Measurements from ENCODE around the gene FIBIN.
"Not testable (repeated sequence)": the region's sequence is repeated elsewhere in the genome, so short reads cannot be mapped to it uniquely, and the experiment has no call there.

The FIBIN gene

DNA sequence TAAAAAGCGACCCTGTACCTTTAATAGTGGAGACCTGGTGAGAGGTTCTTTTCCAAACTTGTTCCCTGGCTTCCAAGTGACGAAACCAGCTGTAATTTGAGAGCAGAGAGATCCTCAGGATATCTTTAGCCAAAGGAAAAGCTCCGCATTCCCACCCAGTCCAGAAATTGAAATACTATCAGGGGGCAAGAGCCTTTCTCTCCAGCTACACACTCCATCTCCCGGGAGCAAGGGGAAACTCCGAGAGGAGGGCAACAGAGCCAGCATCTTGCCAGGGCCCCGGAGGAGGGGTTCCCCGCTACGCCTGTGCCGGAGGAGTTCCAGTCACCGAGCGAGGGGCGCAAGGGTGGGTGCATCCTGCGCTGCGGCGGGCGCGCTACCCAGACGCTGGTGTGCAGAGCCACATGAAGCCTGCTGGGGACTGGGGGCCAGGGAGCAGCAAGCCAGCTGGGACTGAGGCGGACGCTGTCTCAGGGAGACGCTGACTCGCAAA lies at the start of gene FIBIN:
FIBIN (plus strand) TSS at position 148 of the 493 bp plus-strand sequence. CDS start 415 bp downstream, outside the sequence.
- no peak for DNase-seq (ENCODE audit: extremely low read depth in 1 of 2, low read depth in 1 of 2)

DNA sequence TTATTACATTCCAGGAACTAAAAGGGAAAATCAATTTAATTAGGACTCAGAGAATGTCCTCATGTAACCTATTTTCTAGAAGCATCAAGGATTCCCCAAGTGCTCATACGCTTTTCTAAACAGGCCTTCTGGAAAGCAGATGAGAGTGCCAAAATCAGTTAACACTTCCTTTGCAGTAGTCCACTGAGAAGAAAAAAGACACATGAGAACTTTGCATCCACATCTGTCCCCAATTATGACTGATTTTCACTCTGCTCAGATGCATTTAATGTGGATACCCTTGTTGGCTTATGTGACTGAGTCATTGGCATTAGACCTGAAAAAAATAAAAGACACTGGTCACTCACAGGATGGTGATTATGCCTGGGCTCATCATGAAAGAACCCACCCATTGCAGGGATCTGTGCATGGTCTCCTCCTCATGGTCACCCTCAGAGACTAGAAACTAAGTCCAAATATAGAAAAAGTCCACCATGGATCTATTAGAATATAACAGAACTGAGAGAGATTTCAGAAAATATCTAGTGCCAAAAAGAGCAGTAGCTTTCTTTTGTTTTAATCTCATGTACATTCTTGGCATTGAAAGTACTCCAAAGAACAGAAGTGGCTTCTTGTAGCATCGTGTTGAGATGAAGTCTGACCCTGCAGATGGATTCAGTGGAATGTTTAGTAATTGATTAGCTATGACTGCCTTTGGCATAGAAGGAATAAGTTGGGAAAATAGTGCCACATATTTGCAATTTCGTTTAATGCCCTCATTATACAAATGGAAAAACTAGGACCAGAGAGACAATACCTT lies 48.8 kb upstream of the FIBIN start:
- DNase-seq (ENCODE audit: extremely low read depth in 1 of 2, low read depth in 1 of 2): no peak

DNA sequence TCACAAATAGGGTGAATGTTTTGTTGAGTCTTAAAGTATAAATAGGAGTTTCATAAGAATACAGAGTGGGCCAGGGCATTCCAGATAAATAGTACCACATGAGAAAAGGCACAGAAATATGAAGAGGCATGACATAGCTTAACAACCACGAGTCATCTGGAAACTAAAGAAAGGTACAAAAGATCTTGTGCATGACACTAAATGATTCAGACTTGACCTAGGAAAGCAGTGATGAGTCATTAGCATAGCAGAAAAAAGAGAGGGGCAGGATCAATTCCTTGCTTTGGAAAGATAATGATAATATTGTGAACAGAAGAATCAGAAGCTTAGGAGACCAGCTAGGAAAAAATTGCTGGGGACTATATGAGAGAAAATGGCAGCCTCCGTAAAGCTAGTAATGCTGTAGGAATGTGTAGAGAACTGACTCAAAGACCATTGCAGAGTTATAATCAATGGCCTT lies 47.6 kb upstream of the FIBIN start:
- no peak for DNase-seq (ENCODE audit: extremely low read depth in 1 of 2, low read depth in 1 of 2)

- no peak for DNase-seq (ENCODE audit: extremely low read depth in 1 of 2, low read depth in 1 of 2)
Observed at GRCh38 chr11:26947379-26947844, 46.5 kb upstream of the FIBIN start.

DNA sequence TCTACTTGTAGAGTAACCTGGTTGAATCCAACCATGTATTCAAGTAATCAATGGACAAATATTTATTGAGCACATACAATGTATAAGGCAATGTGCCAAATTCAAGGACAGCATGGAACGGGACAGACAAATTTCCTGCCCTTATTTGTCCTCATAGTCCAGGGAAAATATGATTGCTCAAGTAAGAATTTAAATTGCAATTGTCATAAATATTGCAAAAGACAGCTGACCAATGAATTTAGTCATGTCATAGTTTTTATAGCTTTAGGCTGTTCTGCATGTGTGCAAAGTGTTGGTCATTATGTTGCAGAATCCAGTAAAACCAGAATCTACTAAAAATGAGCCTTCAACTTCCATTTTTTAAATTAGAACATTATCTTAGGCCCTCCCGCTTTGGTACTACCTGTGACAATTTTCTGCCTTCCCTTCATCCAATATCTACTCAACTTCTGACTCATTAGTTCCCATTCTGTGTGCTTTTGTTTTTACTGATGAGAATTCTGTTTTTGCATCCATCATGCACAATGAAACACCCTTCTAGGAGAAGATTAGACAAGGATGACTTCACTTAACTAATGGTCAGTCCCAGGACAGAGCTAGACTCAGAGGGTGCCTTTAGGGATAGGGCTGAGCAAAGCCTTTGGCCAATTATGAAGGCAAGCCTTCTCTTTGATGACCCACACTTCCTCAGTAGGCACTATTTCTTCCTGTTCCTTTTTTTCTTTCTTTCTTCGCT lies 45.8 kb upstream of the FIBIN start:
- no peak for DNase-seq (ENCODE audit: extremely low read depth in 1 of 2, low read depth in 1 of 2)

DNA sequence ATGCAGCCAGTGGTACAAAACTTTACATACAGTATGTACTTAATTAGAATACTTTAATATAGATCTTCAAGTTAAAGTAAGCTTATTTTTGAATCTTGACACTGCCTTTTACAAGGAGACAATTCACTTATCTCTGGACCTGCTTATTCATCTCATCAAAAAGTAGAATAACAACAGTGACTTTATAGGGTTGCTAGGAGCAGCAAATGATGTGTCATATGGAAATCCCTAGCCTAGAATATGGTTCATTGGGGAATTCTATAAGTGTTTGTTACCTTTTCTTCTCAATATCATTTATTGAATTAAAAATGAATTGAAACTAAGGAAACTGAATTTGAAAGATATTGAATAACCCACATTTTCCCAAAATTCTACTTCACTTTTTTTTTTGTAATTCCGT lies 45.0 kb upstream of the FIBIN start:
- DNase-seq (ENCODE audit: extremely low read depth in 1 of 2, low read depth in 1 of 2): no peak

DNA sequence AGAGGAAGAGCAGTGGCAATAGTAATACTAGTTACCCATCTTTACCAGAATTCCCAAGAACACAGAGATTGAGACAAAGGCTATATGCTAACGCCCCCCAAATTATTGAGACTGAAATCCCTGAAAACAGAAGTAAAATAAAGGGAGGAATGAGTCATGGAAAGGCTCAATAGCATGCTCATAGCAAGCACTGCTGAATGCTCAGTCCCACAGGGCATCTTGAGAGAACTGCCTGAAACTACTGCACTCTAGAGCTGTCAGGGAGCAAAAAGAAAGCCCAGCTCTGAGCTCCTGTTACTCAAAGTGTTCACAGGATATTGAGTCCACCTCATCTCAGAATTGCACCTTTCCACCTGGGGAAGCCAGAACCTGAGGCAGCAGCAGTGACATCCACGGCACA lies 44.1 kb upstream of the FIBIN start:
- no peak for DNase-seq (ENCODE audit: extremely low read depth in 1 of 2, low read depth in 1 of 2)

GRCh38 chr11:26950260-26950719 lies 43.6 kb upstream of the FIBIN start:
- no peak for DNase-seq (ENCODE audit: extremely low read depth in 1 of 2, low read depth in 1 of 2)

GRCh38 chr11:26951809-26952515 lies 42.0 kb upstream of the FIBIN start:
- no peak for DNase-seq (ENCODE audit: extremely low read depth in 1 of 2, low read depth in 1 of 2)

DNA sequence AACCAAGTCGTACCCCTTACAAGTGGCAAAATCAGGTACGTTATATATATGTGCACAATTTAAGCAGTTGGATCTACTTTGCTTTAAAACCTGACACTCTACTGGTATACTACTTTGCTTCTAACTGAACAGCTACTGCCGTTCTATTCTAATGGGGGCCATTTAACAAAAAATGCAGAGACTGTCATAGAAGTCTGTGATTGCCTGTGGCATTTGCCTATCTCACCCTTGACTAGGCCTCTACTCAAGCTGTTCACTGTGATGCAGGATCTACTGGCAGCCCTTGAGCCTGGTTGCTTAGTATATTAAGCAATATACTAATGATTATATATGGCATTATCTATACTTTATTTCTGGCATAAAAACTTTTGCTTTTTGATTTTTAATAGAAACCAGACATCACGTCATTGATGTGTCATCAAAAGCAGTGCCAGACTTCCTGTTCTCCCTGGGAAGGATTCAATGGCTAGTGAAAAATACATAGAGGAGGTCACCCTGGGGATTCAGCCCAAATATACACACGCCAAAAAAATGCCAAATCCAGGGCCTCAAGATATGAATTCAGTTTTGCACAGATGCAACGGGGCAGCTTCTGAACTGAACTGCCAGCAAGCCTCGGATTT lies 40.0 kb upstream of the FIBIN start:
- no peak for DNase-seq (ENCODE audit: extremely low read depth in 1 of 2, low read depth in 1 of 2)

GRCh38 chr11:26958005-26958701 lies 35.8 kb upstream of the FIBIN start:
- no peak for DNase-seq (ENCODE audit: extremely low read depth in 1 of 2, low read depth in 1 of 2)

DNA sequence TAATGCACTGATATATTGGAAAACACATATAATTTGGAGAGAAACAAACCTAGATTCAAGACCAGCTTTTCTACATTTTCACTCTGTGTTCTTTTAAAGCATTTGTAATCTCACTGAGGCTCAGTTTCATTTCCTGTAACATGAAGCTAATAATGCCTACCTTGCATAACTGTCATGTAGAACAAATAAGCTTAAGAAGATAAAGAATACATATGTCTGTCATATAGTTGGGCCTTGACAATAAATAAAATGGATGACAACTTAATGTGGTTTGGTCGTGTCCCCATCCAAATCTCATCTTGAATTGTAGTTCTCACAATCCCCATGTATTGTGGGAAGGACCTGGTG lies 35.2 kb upstream of the FIBIN start:
- no peak for DNase-seq (ENCODE audit: extremely low read depth in 1 of 2, low read depth in 1 of 2)

DNA sequence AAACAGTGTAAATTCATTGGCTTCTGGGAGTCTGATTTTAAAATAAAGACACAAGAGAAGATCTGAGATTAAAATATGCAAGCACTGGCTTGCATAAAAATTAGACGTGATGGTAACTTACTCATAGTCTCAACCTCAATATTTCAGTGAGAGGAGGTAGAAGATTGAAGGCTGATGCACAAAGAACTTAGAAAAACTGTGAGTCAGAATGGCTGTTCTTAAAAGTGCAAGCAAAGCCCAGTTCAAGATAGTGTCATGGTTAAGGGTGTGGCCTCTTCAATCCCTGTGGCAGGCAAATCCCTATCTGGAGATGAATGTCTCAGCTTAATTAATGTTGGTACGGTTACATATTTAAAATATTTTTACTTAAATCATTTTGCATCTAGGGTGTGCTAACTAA lies 33.6 kb upstream of the FIBIN start:
- DNase-seq (ENCODE audit: extremely low read depth in 1 of 2, low read depth in 1 of 2): no peak

DNA sequence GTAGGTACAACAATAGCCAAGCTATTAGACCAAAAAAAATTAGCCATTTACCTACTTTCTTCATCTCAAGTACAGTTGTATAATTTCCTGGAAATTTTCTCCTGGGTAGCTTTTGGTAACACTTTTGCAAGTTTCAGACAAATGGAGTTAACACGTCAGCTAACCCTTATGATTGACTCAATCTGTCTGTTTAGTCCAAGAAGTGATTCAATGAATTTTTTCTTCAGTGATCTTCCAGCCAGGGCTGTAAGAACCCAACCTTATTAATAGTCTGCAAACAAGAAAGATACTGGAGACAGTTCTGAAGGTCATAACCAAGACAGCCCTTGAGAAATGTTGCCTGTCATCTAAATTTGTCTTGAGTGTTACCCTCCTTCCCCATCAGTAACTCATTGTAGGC lies 30.1 kb upstream of the FIBIN start:
- DNase-seq (ENCODE audit: extremely low read depth in 1 of 2, low read depth in 1 of 2): no peak

- DNase-seq (ENCODE audit: extremely low read depth in 1 of 2, low read depth in 1 of 2): no peak
Observed at GRCh38 chr11:26964339-26964738, 29.6 kb upstream of the FIBIN start.

- not testable (repeated sequence) for DNase-seq (ENCODE audit: extremely low read depth in 1 of 2, low read depth in 1 of 2)
Observed at GRCh38 chr11:26964847-26965485, 28.9 kb upstream of the FIBIN start.

GRCh38 chr11:26971961-26972360 lies 22.0 kb upstream of the FIBIN start:
- DNase-seq (ENCODE audit: extremely low read depth in 1 of 2, low read depth in 1 of 2): no peak

DNA sequence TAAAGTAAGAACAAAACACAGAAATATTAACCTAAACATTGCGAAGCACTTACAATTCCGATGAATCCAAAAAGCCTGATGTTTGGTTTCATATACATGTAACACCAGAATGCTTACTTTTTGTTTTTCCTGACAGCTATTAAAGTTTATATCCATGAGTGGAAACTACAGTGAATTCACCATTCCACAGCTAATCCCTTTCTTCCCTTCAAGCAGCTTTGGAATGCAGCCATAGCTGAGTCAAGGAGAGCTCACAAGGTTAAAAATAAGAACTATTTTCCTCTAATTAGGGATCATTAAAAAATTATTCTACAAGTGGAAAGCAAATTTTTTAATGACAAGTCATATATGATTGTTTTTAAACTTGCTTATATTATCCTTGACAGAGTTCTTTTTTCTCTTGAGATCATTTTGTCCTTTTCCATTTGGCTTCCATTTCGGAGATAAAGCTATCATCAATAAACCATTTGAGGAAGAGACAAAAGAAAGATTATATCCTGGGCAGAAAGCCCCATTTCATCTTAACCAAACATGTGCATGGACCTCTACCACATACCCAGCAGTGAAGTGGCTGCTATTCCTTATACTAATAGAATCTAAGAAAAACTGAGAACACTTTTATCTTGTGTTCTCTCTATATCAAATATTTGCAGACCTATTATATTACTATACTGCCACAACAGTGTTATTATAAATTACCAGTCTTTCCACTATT lies 19.7 kb upstream of the FIBIN start:
- no peak for DNase-seq (ENCODE audit: extremely low read depth in 1 of 2, low read depth in 1 of 2)

DNA sequence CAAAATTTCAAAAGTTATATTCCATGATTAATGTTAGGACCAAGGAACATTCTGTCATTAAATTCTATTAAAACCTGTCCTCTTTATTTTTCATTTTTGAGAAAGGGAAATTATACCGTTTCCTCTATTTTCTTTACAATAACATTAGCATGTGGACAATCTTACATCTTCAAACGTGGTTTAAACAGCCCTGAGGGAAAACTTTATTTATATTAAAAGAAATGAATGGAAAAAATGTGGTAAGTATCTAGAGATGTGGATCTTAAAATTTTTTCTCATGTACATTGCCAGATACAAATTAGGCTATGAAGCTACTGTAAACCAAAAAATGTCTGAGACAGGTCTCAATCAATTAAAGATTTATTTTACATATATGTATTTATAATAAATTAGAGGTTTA lies 18.9 kb upstream of the FIBIN start:
- DNase-seq (ENCODE audit: extremely low read depth in 1 of 2, low read depth in 1 of 2): no peak

Measured in activated CD8-positive, alpha-beta memory T cell treated with anti-CD3 and anti-CD28 coated beads for 1 hour (primary cell).